Measurements from ENCODE around the gene RAMACL. TPM values are rescaled to one million over a fixed set of nuclear protein-coding genes. Genes with fewer than 3 reads are reported as not detected.

RAMACL gene
- total RNA-seq, 1 experiment from 2014 or later, result 0.15 TPM

DNA sequence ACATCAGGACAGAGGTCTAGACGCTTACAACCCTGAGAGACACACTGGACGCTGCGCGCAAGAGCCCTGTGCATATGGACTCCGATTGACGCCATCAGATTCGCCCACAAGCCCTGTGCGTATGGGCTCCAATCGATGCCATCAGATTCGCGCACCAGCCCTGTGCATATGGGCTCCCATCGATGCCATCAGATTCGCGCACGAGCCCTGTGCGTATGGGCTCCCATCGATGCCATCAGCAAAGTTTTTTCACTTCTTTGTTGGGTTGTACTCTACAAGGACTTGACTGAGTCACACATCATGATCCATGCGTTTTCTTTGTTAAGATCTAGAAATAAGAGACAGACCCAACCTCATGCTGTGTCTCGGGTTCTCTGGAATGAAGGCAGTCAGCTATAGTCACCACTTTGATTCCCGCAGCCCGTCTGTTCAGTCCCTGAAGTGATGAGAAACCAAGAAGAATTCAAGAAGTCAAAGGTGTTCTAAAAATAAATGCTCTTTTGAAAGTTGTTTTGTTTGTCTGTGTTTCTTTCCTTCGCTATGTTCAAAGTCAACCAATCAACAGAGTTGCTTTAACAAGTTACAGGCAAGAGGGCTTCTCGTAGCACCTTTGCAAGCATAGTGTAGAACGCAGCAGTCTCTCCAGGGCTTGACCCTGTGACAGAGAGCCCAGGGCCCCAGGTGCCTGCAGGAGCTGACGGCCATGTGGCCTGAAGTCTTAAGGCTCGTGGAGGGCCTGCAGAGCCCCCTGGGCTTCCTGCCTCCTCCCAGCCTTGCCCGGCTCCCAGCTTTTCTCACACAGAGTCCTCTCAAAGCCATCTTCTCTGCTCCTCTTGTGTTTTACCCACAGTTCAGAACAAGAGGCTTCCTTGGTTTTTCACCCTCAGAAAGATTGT is 32.6 kb upstream of the RAMACL start:
- CTCF ChIA-PET, result no interaction called here
- RAD21 ChIA-PET (ENCODE audit: low non-redundant PET in 1 of 2, low total read pairs in 2 of 2, uncharacterized antibody in 2 of 2, unreplicated experiment in 2 of 2), result no interaction called here
- H3K9me2 ChIP-seq (ENCODE audit: insufficient read depth), result no peaks in the 10 kb centered on the region
- H3K4me1 ChIP-seq (ENCODE audit: control insufficient read depth in 1 of 2, insufficient read depth in 2 of 2, low read length in 2 of 2), result peaks cover 3 to 20% of the 10 kb centered on the region in 2 experiments; a peak in 2 of 4 replicates
- H3K27ac ChIP-seq (ENCODE audit: low read depth, low read length), result no peak overlapping the region
- H3K9me3 ChIP-seq (ENCODE audit: control insufficient read depth in 1 of 2, insufficient read depth in 1 of 2, low read depth in 1 of 2, low read length in 2 of 2), result no peaks in the 10 kb centered on the region
- DNase-seq (ENCODE audit: low read depth, low spot score) (no peak), ATAC-seq (no peak)
- H3K4me3 ChIP-seq (replicated peaks in 1 of 2; ENCODE audit: low read depth in 1 of 2, low read length in 2 of 2), result no peak overlapping the region
- no peak overlapping the region for H2AFZ ChIP-seq (ENCODE audit: low read depth, low read length, poor library complexity, severe bottlenecking)
- H3K4me2 ChIP-seq (ENCODE audit: low read length), result no peak overlapping the region
- intact Hi-C loops (cut with micrococcal nuclease), result no loop called here
- no peaks in the 10 kb centered on the region for H3K36me3 ChIP-seq (ENCODE audit: control insufficient read depth in 1 of 2, insufficient read depth in 2 of 2, low read length in 2 of 2)
- BruUV-seq (replicated peaks), result no TSS peak
- H3K27me3 ChIP-seq (ENCODE audit: insufficient read depth, low read length), result no peaks in the 10 kb centered on the region
- POLR2A ChIA-PET, result no interaction called here
- H4K20me1 ChIP-seq (ENCODE audit: insufficient read depth), result no peaks in the 10 kb centered on the region
- no peak for TF ChIP-seq POLR2A (IDR thresholded peaks at IDR 0.05; ENCODE audit: borderline replicate concordance, extremely low read depth, insufficient read depth, insufficient read length)
- TF ChIP-seq ZFX (IDR thresholded peaks at IDR 0.05), result no peak
- no peak for TF ChIP-seq SP1 (IDR thresholded peaks at IDR 0.05; ENCODE audit: low read depth)
- no peak for TF ChIP-seq ELF1 (IDR thresholded peaks at IDR 0.05; ENCODE audit: borderline replicate concordance, low read depth)
- TF ChIP-seq TCF7L2 (IDR thresholded peaks at IDR 0.05; ENCODE audit: borderline replicate concordance, extremely low read depth, insufficient read depth, insufficient read length), result no peak
- no peak for TF ChIP-seq YY1 (IDR thresholded peaks at IDR 0.05; ENCODE audit: extremely low read depth, insufficient replicate concordance, low read depth, low read length)
- no peak for TF ChIP-seq EZH2phosphoT487 (IDR thresholded peaks at IDR 0.05; ENCODE audit: borderline replicate concordance)
- no peak for TF ChIP-seq EGR1 (IDR thresholded peaks at IDR 0.05; ENCODE audit: low read depth)
- TF ChIP-seq SIN3A (IDR thresholded peaks at IDR 0.05; ENCODE audit: low read depth), result no peak
- no peak for TF ChIP-seq POLR2AphosphoS5 (IDR thresholded peaks at IDR 0.05; ENCODE audit: low read depth, low read length)
- no peak for TF ChIP-seq CBX3 (IDR thresholded peaks at IDR 0.05; ENCODE audit: low read depth)
- TF ChIP-seq ZNF274 (IDR thresholded peaks at IDR 0.05; ENCODE audit: low read depth, low read length), result no peak
- no peak for TF ChIP-seq EZH2 (IDR thresholded peaks at IDR 0.05)
- TF ChIP-seq, protein P1, sequence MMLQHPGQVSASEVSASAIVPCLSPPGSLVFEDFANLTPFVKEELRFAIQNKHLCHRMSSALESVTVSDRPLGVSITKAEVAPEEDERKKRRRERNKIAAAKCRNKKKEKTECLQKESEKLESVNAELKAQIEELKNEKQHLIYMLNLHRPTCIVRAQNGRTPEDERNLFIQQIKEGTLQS (IDR thresholded peaks at IDR 0.05), result no peak
- TF ChIP-seq, protein P2, sequence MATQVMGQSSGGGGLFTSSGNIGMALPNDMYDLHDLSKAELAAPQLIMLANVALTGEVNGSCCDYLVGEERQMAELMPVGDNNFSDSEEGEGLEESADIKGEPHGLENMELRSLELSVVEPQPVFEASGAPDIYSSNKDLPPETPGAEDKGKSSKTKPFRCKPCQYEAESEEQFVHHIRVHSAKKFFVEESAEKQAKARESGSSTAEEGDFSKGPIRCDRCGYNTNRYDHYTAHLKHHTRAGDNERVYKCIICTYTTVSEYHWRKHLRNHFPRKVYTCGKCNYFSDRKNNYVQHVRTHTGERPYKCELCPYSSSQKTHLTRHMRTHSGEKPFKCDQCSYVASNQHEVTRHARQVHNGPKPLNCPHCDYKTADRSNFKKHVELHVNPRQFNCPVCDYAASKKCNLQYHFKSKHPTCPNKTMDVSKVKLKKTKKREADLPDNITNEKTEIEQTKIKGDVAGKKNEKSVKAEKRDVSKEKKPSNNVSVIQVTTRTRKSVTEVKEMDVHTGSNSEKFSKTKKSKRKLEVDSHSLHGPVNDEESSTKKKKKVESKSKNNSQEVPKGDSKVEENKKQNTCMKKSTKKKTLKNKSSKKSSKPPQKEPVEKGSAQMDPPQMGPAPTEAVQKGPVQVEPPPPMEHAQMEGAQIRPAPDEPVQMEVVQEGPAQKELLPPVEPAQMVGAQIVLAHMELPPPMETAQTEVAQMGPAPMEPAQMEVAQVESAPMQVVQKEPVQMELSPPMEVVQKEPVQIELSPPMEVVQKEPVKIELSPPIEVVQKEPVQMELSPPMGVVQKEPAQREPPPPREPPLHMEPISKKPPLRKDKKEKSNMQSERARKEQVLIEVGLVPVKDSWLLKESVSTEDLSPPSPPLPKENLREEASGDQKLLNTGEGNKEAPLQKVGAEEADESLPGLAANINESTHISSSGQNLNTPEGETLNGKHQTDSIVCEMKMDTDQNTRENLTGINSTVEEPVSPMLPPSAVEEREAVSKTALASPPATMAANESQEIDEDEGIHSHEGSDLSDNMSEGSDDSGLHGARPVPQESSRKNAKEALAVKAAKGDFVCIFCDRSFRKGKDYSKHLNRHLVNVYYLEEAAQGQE (IDR thresholded peaks at IDR 0.05; ENCODE audit: low read depth), result no peak
- no peak for TF ChIP-seq RAD21 (IDR thresholded peaks at IDR 0.05; ENCODE audit: low read depth)
- no peak for TF ChIP-seq FOSL1 (IDR thresholded peaks at IDR 0.05; ENCODE audit: low read depth)
- no peaks in the 10 kb centered on the region for H3K79me2 ChIP-seq (ENCODE audit: insufficient read depth, low read length)
- no peak overlapping the region for H3K9ac ChIP-seq (ENCODE audit: low read length)

Measured in HCT116 (cell line).